GM12801 (cell line): ENCODE measurements around the gene ZNF410.

ENCODE experiments used
- TF ChIP-seq, protein P1 (sequence below): IDR thresholded peaks from one replicate; pipeline ENCODE4 v1.5.1; 2011; ENCODE audit warnings: control low read depth; ENCODE audit not compliant: insufficient read length; ENCODE audit errors: extremely low read depth

ZNF410 gene

GRCh38 chr14:73886449-73887317 lies at the start of gene ZNF410:
Gene ZNF410 (plus strand): TSS chr14:73886859. CDS start chr14:73892176, 5,317 bp downstream.
- TF ChIP-seq, protein P1, sequence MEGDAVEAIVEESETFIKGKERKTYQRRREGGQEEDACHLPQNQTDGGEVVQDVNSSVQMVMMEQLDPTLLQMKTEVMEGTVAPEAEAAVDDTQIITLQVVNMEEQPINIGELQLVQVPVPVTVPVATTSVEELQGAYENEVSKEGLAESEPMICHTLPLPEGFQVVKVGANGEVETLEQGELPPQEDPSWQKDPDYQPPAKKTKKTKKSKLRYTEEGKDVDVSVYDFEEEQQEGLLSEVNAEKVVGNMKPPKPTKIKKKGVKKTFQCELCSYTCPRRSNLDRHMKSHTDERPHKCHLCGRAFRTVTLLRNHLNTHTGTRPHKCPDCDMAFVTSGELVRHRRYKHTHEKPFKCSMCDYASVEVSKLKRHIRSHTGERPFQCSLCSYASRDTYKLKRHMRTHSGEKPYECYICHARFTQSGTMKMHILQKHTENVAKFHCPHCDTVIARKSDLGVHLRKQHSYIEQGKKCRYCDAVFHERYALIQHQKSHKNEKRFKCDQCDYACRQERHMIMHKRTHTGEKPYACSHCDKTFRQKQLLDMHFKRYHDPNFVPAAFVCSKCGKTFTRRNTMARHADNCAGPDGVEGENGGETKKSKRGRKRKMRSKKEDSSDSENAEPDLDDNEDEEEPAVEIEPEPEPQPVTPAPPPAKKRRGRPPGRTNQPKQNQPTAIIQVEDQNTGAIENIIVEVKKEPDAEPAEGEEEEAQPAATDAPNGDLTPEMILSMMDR = no peak

GRCh38 chr14:73842201-73842600 lies 44.5 kb upstream of the ZNF410 start:
- TF ChIP-seq, protein P1 = no peak

DNA sequence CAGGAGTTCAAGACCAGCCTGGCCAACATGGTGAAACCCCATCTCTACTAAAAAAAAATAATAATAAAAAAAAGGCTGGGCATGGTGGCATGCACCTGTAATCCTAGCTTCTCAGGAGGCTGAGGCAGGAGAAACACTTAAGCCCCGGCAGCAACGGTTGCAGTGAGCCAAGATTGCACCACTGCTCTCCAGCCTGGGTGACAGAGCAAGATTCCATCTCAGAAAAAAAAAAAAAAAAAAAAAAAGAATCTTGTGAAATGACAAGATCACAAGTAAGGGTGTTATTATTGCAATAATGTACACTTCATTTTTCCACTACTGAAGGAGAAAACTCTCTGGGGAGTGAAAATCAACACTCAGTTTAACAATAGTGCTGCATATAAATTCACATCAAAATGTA lies 43.8 kb upstream of the ZNF410 start:
- TF ChIP-seq, protein P1 = no peak

GRCh38 chr14:73843296-73843695 lies 43.4 kb upstream of the ZNF410 start:
- TF ChIP-seq, protein P1 = no peak

GRCh38 chr14:73846947-73847346 lies 39.7 kb upstream of the ZNF410 start:
- TF ChIP-seq, protein P1 = no peak

DNA sequence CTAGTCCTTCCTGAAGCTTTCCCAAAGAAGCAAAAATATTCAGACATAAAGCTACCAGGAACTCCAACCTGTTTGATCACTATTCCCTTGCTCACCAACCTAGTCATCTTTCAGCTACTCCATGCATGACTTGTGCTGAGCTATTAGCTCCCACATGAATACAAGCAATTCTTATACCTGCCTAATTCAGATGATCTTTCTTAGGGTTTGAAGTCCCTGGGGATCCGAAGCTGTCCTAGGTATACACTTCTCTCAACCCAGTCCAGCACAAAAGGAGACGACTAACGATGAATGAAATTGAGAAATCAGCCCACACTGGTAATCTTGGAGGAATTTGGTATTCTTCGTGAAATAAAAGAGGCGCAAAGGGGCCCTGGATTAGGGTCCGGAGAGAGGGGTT lies 35.7 kb upstream of the ZNF410 start:
- TF ChIP-seq, protein P1 = no peak

GRCh38 chr14:73851567-73852382 lies 34.9 kb upstream of the ZNF410 start, which contains the start of gene PTGR2:
Gene PTGR2 (plus strand): TSS chr14:73851831. CDS start chr14:73858863, 7,032 bp downstream.
- TF ChIP-seq, protein P1 = no peak
